SK-N-SH (cell line): ENCODE measurements around the gene CALCOCO1. TPM values are rescaled to one million over a fixed set of nuclear protein-coding genes. Genes with fewer than 3 reads are reported as not detected.

Source experiments
- CTCF ChIA-PET: fragments of 300-600, 350-600 bp; formaldehyde crosslinking; extraction: SDS; loops from one replicate; lab custom pipeline; 2021; lab: Yijun Ruan, JAX
- POLR2A ChIA-PET: fragments of 350-600 bp; sonication (Branson Sonifier 250); formaldehyde crosslinking; extraction: SDS; loops from one replicate; lab custom pipeline; 2020; ENCODE audit warnings: antibody characterized with exemption, inconsistent platforms; lab: Yijun Ruan, JAX
- DNase-seq: peaks from one replicate; pipeline ENCODE4 v3.0.0; 2012
- H2AFZ ChIP-seq: fragments of 200-600 bp; sonication (generic); 2 replicates; pipeline ENCODE4 v1.8.1; 2016; ENCODE audit warnings: antibody characterized with exemption, mild to moderate bottlenecking, low read depth
- H3F3A ChIP-seq: fragments of 200-600 bp; sonication (generic); replicated peaks from 2 replicates; pipeline ENCODE3; 2016; ENCODE audit warnings: antibody characterized with exemption, mild to moderate bottlenecking; ENCODE audit not compliant: insufficient read depth
- H3K27ac ChIP-seq, 2 experiments: fragments of 200-500 bp in 1 of 2; fragments of 200-600 bp in 1 of 2; sonication (Bioruptor generic) in 1 of 2; sonication (generic), shearing (Covaris generic) in 1 of 2; 2 replicates each; pipeline versions ENCODE4 v1.5.1 to v1.6.1; 2014 to 2016; ENCODE audit warnings: low read depth in 2 of 2, inconsistent platforms in 1 of 2, low read length in 1 of 2, mild to moderate bottlenecking in 1 of 2, mixed read lengths in 1 of 2
- H3K27me3 ChIP-seq: fragments of 200-600 bp; sonication (generic), shearing (Covaris generic); 2 replicates; pipeline ENCODE4 v1.6.1; 2016; ENCODE audit warnings: mixed run types; ENCODE audit not compliant: insufficient read depth
- H3K36me3 ChIP-seq, 2 experiments: fragments of 200-500 bp in 1 of 2; fragments of 200-600 bp in 1 of 2; sonication (Bioruptor generic) in 1 of 2; sonication (generic) in 1 of 2; replicated peaks in 1 of 2; 2 replicates each; pipeline versions ENCODE3 to v1.5.1; 2014 to 2016; ENCODE audit warnings: low read length in 1 of 2, mild to moderate bottlenecking in 1 of 2; ENCODE audit not compliant: insufficient read depth in 2 of 2, control insufficient read depth in 1 of 2
- H3K4me1 ChIP-seq, 2 experiments: fragments of 200-500 bp in 1 of 2; fragments of 200-600 bp in 1 of 2; sonication (Bioruptor generic) in 1 of 2; sonication (generic), shearing (Covaris generic) in 1 of 2; 2 replicates each; pipeline versions ENCODE4 v1.5.1 to v1.6.1; 2014 to 2016; ENCODE audit warnings: low read depth in 1 of 2, low read length in 1 of 2, mixed run types in 1 of 2; ENCODE audit not compliant: insufficient read depth in 2 of 2, control insufficient read depth in 1 of 2
- H3K4me2 ChIP-seq: fragments of 200-600 bp; sonication (generic), shearing (Covaris generic); 2 replicates; pipeline ENCODE4 v1.6.1; 2017; ENCODE audit warnings: mixed run types
- H3K4me3 ChIP-seq, 2 experiments: fragments of 200-500 bp in 1 of 2; fragments of 200-600 bp in 1 of 2; sonication (Bioruptor generic) in 1 of 2; sonication (generic), shearing (Covaris generic) in 1 of 2; 2 replicates each; pipeline versions ENCODE4 v1.5.1 to v1.8.1; 2014 to 2016; ENCODE audit warnings: low read depth in 2 of 2, inconsistent platforms in 1 of 2, low read length in 1 of 2, mild to moderate bottlenecking in 1 of 2, mixed read lengths in 1 of 2, moderate library complexity in 1 of 2
- H3K79me2 ChIP-seq: fragments of 200-600 bp; sonication (generic); 2 replicates; pipeline ENCODE4 v1.8.1; 2017; ENCODE audit warnings: mild to moderate bottlenecking; ENCODE audit not compliant: insufficient read depth
- H3K9ac ChIP-seq: fragments of 200-600 bp; sonication (generic); 2 replicates; pipeline ENCODE4 v1.6.1; 2017; ENCODE audit warnings: mixed run types
- H3K9me2 ChIP-seq: fragments of 200-600 bp; sonication (generic); 2 replicates; pipeline ENCODE4 v1.6.1; 2017; ENCODE audit warnings: mixed run types
- H3K9me3 ChIP-seq: fragments of 200-600 bp; sonication (generic); 2 replicates; pipeline ENCODE4 v1.6.1; 2017; ENCODE audit warnings: mixed run types, mild to moderate bottlenecking, moderate library complexity
- H4K20me1 ChIP-seq: fragments of 200-600 bp; sonication (generic); 2 replicates; pipeline ENCODE4 v1.6.1; 2017; ENCODE audit warnings: mild to moderate bottlenecking, mixed run types; ENCODE audit not compliant: insufficient read depth
- CHD2 ChIP-seq: fragments of 150-350 bp; IDR thresholded peaks from 2 replicates; pipeline ENCODE4 v1.6.1; 2018; ENCODE audit warnings: low read length; ENCODE audit not compliant: partially characterized antibody
- FOXJ3 ChIP-seq: sonication (generic); formaldehyde crosslinking; IDR thresholded peaks from 2 replicates; pipeline ENCODE4 v1.5.1; 2020; ENCODE audit warnings: mild to moderate bottlenecking, missing genetic modification reagents
- GABPA ChIP-seq: IDR thresholded peaks from 2 replicates; pipeline ENCODE4 v1.4.0; 2012; ENCODE audit warnings: low read depth, mild to moderate bottlenecking
- JUND ChIP-seq: IDR thresholded peaks from 2 replicates; pipeline ENCODE4 v1.4.0; 2012
- NRF1 ChIP-seq: IDR thresholded peaks from 2 replicates; pipeline ENCODE4 v1.6.1; 2012; ENCODE audit warnings: low read depth, mild to moderate bottlenecking, low read length
- RAD21 ChIP-seq: IDR thresholded peaks from 2 replicates; pipeline ENCODE4 v1.6.1; 2012; ENCODE audit warnings: mild to moderate bottlenecking, low read length
- RFX5 ChIP-seq: IDR thresholded peaks from 2 replicates; pipeline ENCODE4 v1.6.1; 2012; ENCODE audit warnings: mild to moderate bottlenecking, improper control_type of control experiment, low read length
- RXRA ChIP-seq: IDR thresholded peaks from 2 replicates; pipeline ENCODE4 v1.4.0; 2012; ENCODE audit warnings: low read depth, mild to moderate bottlenecking, borderline replicate concordance
- SIN3A ChIP-seq: IDR thresholded peaks from 2 replicates; pipeline ENCODE4 v1.6.1; 2012; ENCODE audit warnings: low read depth, mild to moderate bottlenecking, low read length, moderate library complexity, borderline replicate concordance
- SMC3 ChIP-seq: IDR thresholded peaks from 2 replicates; pipeline ENCODE4 v1.6.1; 2012; ENCODE audit warnings: low read depth, low read length, improper control_type of control experiment
- TEAD4 ChIP-seq: IDR thresholded peaks from 2 replicates; pipeline ENCODE4 v1.4.0; 2012; ENCODE audit warnings: mild to moderate bottlenecking, borderline replicate concordance; ENCODE audit not compliant: insufficient read depth
- WGBS: methylation state at CpG from one replicate; pipeline ENCODE4 v1.1.6; 2017; ENCODE audit warnings: low lambda C conversion rate; 5-methylcytosine and 5-hydroxymethylcytosine counted together
- polyA plus RNA-seq, 3 experiments: library from polyadenylated mRNA; depleted of rRNA; stranded (reverse); fragments of >200 nt; gene quantifications; 2 replicates each; pipeline ENCODE4 v1.2.3, GENCODE V29; 2012
- TF ChIP-seq, protein P1 (sequence below): IDR thresholded peaks from 2 replicates; pipeline ENCODE4; 2012

The CALCOCO1 gene
- polyA plus RNA-seq, 1 of the 3 experiments (the other 2 are of a cell fraction) = 72.1 TPM

DNA sequence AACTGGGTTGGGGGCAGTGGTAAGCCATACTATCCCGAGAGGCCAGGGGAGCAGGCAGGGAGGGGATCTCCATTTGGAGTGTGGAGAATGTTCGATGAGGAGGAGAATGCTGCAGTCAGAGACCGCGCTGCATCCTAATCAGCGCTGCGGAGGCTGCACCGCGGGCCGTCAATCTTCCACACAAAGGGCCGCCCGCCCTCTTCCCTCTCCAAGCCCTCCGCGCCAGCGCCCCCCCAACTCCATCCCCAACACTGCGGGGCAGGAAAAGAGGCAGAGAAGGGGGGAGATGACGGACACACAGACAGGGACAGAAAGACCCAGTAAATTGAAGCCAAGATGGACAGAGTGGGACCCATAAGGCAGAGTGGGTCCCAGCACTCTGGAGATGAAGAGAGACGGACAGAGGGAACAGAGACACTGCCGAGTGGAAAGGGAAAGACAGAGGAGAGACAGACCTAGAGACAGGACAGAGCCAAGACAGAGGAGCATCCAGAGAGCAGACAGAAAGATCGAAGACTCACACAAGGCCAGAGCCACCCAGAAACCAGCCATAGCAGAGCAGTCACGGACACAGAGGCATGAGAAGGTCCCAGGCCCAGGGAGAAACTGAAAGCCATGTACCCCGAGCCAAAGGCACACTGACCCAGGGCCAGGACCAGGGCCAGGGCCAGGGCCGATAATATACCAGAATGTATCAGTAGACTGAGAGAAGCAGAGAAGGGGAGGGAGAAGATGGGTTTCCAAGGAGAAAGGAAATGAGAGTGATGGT is 21.0 kb upstream of the CALCOCO1 start:
- no peaks in the 10 kb centered on the region for H3K79me2 ChIP-seq
- H3K4me1 ChIP-seq = peaks cover 0 to 11% of the 10 kb centered on the region in 2 experiments; a peak in 1 of 4 replicates
- peaks cover 79% of the 10 kb centered on the region for H3K27me3 ChIP-seq
- H3F3A ChIP-seq = no peaks in the 10 kb centered on the region
- H3K9ac ChIP-seq = no peak overlapping the region
- WGBS = 37% methylated on average over 22 of the region's 22 CpGs
- H3K4me2 ChIP-seq = no peak overlapping the region
- H3K9me3 ChIP-seq = no peaks in the 10 kb centered on the region
- H3K36me3 ChIP-seq = no peaks in the 10 kb centered on the region
- H4K20me1 ChIP-seq = no peaks in the 10 kb centered on the region
- H3K4me3 ChIP-seq = no peak overlapping the region
- H3K9me2 ChIP-seq = no peaks in the 10 kb centered on the region
- no peak for TF ChIP-seq CHD2
- no peak for TF ChIP-seq TEAD4
- TF ChIP-seq SIN3A = no peak
- TF ChIP-seq RXRA = no peak
- TF ChIP-seq FOXJ3 (CRISPR knock-in tag) = no peak
- no peak for TF ChIP-seq RAD21
- TF ChIP-seq, protein P1, sequence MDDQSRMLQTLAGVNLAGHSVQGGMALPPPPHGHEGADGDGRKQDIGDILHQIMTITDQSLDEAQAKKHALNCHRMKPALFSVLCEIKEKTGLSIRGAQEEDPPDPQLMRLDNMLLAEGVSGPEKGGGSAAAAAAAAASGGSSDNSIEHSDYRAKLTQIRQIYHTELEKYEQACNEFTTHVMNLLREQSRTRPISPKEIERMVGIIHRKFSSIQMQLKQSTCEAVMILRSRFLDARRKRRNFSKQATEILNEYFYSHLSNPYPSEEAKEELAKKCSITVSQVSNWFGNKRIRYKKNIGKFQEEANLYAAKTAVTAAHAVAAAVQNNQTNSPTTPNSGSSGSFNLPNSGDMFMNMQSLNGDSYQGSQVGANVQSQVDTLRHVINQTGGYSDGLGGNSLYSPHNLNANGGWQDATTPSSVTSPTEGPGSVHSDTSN = no peak
- TF ChIP-seq RFX5 = no peak
- no peak for TF ChIP-seq NRF1
- TF ChIP-seq JUND = no peak
- CTCF ChIA-PET = interaction anchor here (0.7 to 10.5 kb wide), 14 partner anchors 8 to 257 kb away, joined by 5 to 760 read pairs (median 18); partner anchors contain the start of genes ATP5MC2 and CALCOCO1
- H3K27ac ChIP-seq = no peak overlapping the region
- DNase-seq = no peak
- POLR2A ChIA-PET = no interaction called here
- H2AFZ ChIP-seq = no peak overlapping the region

DNA sequence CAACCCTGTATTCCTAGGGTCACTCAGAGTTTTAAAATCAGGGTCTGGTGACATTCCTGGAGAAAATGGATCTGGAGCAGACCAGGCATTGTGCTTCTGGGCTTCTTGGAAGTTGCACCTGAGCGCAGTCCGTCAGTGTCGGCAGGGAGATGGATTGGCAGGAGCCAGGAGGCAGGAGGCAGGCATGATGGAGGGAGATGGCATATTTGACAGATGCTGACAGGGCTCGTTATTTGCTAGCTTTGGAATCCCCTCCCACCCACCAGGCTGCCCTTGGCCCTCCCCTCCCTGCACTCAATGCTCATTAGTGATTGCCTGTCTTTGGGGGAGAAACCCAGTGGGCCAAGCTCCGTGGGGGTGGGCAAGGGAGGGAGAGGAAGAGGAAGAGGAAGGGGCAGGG is 19.8 kb upstream of the CALCOCO1 start:
- Histone ChIP-seq H2AFZ (no peak overlapping the region), H3K4me2 (no peak overlapping the region), H4K20me1 (no peaks in the 10 kb centered on the region), H3K27ac (no peak overlapping the region), H3F3A (no peaks in the 10 kb centered on the region), H3K9me3 (no peaks in the 10 kb centered on the region), H3K4me1 (peaks cover 0 to 11% of the 10 kb centered on the region in 2 experiments; a peak in 1 of 4 replicates), H3K4me3 (0 out of 4 replicates have a peak overlapping the region, but pooled peaks of 1 of the 2 experiments have one; percentile 20), H3K9ac (no peak overlapping the region), H3K9me2 (no peaks in the 10 kb centered on the region), H3K79me2 (no peaks in the 10 kb centered on the region), H3K36me3 (no peaks in the 10 kb centered on the region), H3K27me3 (peaks cover 79% of the 10 kb centered on the region)
- TF ChIP-seq, protein P1 = no peak
- TF ChIP-seq GABPA (no peak), SMC3 (no peak)
- WGBS = 33% methylated on average over 5 of the region's 5 CpGs
- DNase-seq = no peak
- ChIA-PET CTCF (interaction anchor here (0.6 to 10.2 kb wide), 53 partner anchors 10 to 1132 kb away, joined by 3 to 760 read pairs (median 5); partner anchors contain the start of genes ATP5MC2, CALCOCO1, HOXC10 and HOXC12), POLR2A (interaction anchor here (0.8 to 1.2 kb wide), 2 partner anchors 19 to 47 kb away, joined by 3 to 5 read pairs; partner anchors contain the start of gene CALCOCO1)
